Activated B cell treated with CpG ODN at 0.5 μM for 24 hours (primary cell): ENCODE measurements around the gene NWD2. TPM values are rescaled to one million over a fixed set of nuclear protein-coding genes. Genes with fewer than 3 reads are reported as not detected.

Experiments used
- ATAC-seq: fragments of 200-7000 bp; cut with Tn5 transposase; one replicate; pipeline ENCODE4 v1.10.0; 2021; ENCODE audit warnings: low read depth, mild to moderate bottlenecking, moderate library complexity
- CTCF ChIA-PET: fragments of 350-600 bp; sonication (Branson Sonifier 250); formaldehyde crosslinking; loops from one replicate; lab custom pipeline; 2021; ENCODE audit warnings: antibody characterized with exemption; lab: Charles Lee
- POLR2A ChIA-PET: fragments of 350-600 bp; sonication (Branson Sonifier 250); formaldehyde crosslinking; loops from one replicate; lab custom pipeline; 2021; ENCODE audit warnings: antibody characterized with exemption; lab: Charles Lee
- DNase-seq: peaks from one replicate; pipeline ENCODE4 v3.0.0; 2022
- H3K27ac Mint-ChIP-seq: one replicate; pipeline ENCODE4 v1.8.0; 2020; ENCODE audit warnings: mixed read lengths
- H3K27me3 Mint-ChIP-seq: one replicate; pipeline ENCODE4 v1.8.0; 2021; ENCODE audit warnings: mixed read lengths
- H3K36me3 Mint-ChIP-seq: one replicate; pipeline ENCODE4 v1.8.0; 2021; ENCODE audit warnings: low read depth, mixed read lengths
- H3K4me1 Mint-ChIP-seq: one replicate; pipeline ENCODE4 v1.8.0; 2021; ENCODE audit warnings: mixed read lengths
- H3K4me3 Mint-ChIP-seq: one replicate; pipeline ENCODE4 v1.8.0; 2020; ENCODE audit warnings: mild to moderate bottlenecking, mixed read lengths
- H3K9me3 Mint-ChIP-seq: one replicate; pipeline ENCODE4 v1.8.0; 2020; ENCODE audit warnings: mixed read lengths
- CTCF ChIP-seq: fragments of 200-600 bp; IDR thresholded peaks from one replicate; pipeline ENCODE4 v1.8.0; 2022; ENCODE audit warnings: antibody characterized with exemption, mild to moderate bottlenecking
- intact Hi-C: fragments of 100-400 bp; cut with micrococcal nuclease; formaldehyde crosslinking; loops from one replicate; pipeline ENCODE4 v1.15.1; 2024
- total RNA-seq: library from RNA; stranded (reverse); gene quantifications from 2 replicates; pipeline ENCODE4 v1.2.3, GENCODE V29; 2022

Gene NWD2
- total RNA-seq, 1 donor from 2014 or later, result not detected

- peaks cover 8% of the 10 kb centered on the region for H3K27me3 Mint-ChIP-seq
- ChIA-PET POLR2A (no interaction called here), CTCF (no interaction called here)
- DNase-seq (no peak), ATAC-seq (no peak)
- H3K4me1 Mint-ChIP-seq, result no peaks in the 10 kb centered on the region
- H3K9me3 Mint-ChIP-seq, result no peaks in the 10 kb centered on the region
- no peak overlapping the region for H3K27ac Mint-ChIP-seq
- no peak for TF ChIP-seq CTCF
- H3K36me3 Mint-ChIP-seq, result no peaks in the 10 kb centered on the region
- no peak overlapping the region for H3K4me3 Mint-ChIP-seq
- intact Hi-C loops, result no loop called here
Measured at GRCh38 chr4:37427193-37427592, 182.7 kb downstream of the NWD2 start.

GRCh38 chr4:37429906-37430305 is 185.4 kb downstream of the NWD2 start:
- Mint-ChIP-seq H3K27ac (no peak overlapping the region), H3K9me3 (no peaks in the 10 kb centered on the region)

GRCh38 chr4:37430718-37431416 is 186.3 kb downstream of the NWD2 start:
- POLR2A ChIA-PET, result no interaction called here
- TF ChIP-seq CTCF, result no peak
- Mint-ChIP-seq H3K9me3 (no peaks in the 10 kb centered on the region), H3K27ac (no peak overlapping the region), H3K36me3 (no peaks in the 10 kb centered on the region), H3K4me1 (no peaks in the 10 kb centered on the region), H3K27me3 (peaks cover 7% of the 10 kb centered on the region), H3K4me3 (no peak overlapping the region)
- CTCF ChIA-PET, result no interaction called here
- intact Hi-C loops, result no loop called here
- ATAC-seq (no peak), DNase-seq (no peak)

More at GRCh38 chr4:37429906-37430305, 185.4 kb downstream of the NWD2 start:
- DNase-seq, result no peak
- ChIA-PET CTCF (no interaction called here), POLR2A (no interaction called here)
- no peak overlapping the region for H3K4me3 Mint-ChIP-seq
- ATAC-seq, result no peak
- no peak for TF ChIP-seq CTCF
- H3K27me3 Mint-ChIP-seq, result peaks cover 8% of the 10 kb centered on the region
- intact Hi-C loops, result no loop called here
- H3K4me1 Mint-ChIP-seq, result no peaks in the 10 kb centered on the region
- H3K36me3 Mint-ChIP-seq, result no peaks in the 10 kb centered on the region

GRCh38 chr4:37431417-37431743 is 186.8 kb downstream of the NWD2 start:
- Mint-ChIP-seq H3K27me3 (peaks cover 5% of the 10 kb centered on the region), H3K36me3 (no peaks in the 10 kb centered on the region), H3K9me3 (no peaks in the 10 kb centered on the region), H3K27ac (no peak overlapping the region), H3K4me1 (no peaks in the 10 kb centered on the region), H3K4me3 (no peak overlapping the region)
- POLR2A ChIA-PET, result no interaction called here
- CTCF ChIA-PET, result no interaction called here
- no peak for TF ChIP-seq CTCF
- intact Hi-C loops, result no loop called here
- DNase-seq, result no peak
- ATAC-seq, result no peak

GRCh38 chr4:37434469-37434868 is 189.9 kb downstream of the NWD2 start:
- Mint-ChIP-seq H3K27ac (no peak overlapping the region), H3K36me3 (no peaks in the 10 kb centered on the region), H3K27me3 (peaks cover 5% of the 10 kb centered on the region), H3K9me3 (no peaks in the 10 kb centered on the region), H3K4me3 (no peak overlapping the region), H3K4me1 (no peaks in the 10 kb centered on the region)
- intact Hi-C loops, result no loop called here
- CTCF ChIA-PET, result no interaction called here
- POLR2A ChIA-PET, result no interaction called here
- ATAC-seq, result no peak
- DNase-seq, result no peak
- TF ChIP-seq CTCF, result no peak
